Kidney tubule cell (primary cell): ENCODE results near the gene FFAR2.

ENCODE experiments used
- DNase-seq: peaks from one replicate; pipeline ENCODE4 v3.0.0-alpha.2; 2018; ENCODE audit warnings: low spot score

FFAR2 gene

DNA sequence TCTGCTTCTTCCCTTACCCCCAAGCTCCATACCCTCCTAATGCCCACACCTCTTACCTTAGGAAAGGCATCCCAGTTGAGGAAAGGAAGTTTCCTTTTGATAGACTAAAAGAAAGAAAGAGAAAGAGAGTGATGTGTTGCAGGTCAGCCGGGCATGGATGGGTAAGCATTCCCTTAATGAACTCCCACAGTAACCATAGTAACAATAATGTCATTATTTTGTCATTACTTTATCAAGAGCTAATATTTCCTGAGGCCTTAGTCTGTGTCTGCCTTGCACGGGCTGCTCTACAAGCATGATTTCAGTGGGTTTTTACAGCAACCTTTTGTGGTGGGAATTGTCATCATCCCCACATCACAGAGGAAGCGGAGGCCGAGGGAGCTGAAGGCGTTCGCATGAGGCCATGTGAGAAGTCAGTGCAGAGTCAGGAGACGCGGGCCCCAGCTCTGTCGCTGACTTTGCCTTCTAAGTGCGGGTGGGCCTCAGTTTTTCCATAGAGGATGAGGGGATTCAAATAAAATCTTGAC is 39.7 kb downstream of the FFAR2 start:
- no peak for DNase-seq

DNA sequence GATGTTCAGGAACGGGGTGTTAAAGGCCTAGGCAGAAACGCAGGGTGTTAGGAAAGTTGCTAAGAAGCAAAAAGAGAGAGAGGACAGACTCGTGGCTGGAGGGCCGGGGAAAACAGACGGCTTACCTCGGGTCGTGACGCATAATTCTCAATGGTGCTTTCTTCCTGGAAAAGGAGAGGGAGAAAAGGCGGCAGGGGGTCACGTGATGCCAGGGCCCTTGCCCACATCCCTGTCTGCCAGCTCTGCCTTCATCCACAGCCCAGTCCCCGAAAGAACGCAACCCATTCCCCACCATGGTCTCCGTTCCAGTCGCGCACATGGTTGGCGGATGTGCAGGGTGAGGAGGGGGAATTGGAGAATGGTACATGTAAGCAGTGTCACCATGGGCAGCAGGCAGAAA is 40.6 kb downstream of the FFAR2 start:
- no peak for DNase-seq

DNA sequence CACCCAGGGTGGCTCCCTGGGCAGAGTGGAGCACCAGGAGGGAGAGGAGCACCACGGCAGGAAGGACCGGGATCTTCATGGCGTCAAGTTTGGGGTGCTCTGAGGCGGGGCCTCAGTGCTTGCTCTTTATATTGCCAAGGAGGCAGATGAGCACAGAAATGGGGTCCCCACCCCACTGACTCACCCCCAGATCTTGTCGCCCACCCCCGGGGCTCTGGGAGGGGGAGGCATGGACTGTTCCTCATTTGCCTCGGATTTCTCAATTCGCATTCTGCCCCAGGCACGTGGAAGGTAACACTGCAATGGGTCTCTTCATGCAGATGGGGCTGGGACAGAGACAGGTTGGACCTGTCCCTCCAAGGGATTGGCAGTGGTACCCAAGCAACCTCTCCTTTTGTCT is 42.3 kb downstream of the FFAR2 start, which contains the start of gene KRTDAP:
TSS of gene KRTDAP (minus strand) at position 101 of the 400 bp plus-strand sequence. CDS start at position 79, 22 bp downstream.
- DNase-seq: no peak

DNA sequence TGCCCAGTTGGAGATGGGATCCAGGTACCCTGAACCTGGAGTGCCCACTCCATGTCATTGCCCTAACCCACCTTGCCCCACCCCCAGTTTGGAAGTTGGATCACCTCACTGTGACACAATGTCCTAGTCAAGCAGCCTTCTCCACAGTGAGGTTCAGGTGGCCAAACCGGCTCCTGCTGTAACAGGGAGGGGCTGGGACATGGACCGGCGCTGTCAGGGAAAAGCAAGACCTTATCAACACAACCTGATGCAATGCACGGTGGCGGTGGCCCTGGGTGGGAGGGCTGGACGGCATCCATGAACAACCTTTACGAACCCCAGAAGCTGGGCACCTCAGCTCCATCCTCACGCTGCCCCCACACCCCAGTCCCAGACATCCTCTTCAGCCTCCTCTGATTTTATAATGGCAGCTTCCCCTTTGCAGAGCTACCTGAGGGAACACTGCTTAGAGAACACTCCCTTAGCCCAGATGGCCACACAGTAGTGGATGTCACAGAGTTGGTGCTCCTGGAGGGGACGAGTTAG is 43.8 kb downstream of the FFAR2 start:
- DNase-seq: no peak

DNA sequence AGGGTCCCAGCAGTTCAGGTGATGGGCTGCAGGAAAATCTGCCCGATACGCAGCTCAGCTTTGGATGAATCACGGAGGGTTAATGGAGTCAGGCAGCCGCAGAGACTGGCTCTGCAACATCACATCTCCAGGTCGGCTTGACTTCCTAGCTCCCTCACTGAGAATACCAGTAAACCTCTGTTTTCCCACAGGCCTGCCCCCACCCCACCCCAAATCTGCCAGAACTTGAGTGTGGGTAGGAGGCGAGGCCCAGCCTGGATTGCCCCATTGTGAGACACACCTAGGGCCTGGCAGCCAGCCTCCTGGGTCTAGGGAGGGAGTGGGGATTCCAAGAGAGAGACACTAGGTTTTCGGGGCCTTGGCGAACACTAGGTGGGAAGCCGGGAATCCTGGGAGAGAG is 45.9 kb downstream of the FFAR2 start:
- no peak for DNase-seq

DNA sequence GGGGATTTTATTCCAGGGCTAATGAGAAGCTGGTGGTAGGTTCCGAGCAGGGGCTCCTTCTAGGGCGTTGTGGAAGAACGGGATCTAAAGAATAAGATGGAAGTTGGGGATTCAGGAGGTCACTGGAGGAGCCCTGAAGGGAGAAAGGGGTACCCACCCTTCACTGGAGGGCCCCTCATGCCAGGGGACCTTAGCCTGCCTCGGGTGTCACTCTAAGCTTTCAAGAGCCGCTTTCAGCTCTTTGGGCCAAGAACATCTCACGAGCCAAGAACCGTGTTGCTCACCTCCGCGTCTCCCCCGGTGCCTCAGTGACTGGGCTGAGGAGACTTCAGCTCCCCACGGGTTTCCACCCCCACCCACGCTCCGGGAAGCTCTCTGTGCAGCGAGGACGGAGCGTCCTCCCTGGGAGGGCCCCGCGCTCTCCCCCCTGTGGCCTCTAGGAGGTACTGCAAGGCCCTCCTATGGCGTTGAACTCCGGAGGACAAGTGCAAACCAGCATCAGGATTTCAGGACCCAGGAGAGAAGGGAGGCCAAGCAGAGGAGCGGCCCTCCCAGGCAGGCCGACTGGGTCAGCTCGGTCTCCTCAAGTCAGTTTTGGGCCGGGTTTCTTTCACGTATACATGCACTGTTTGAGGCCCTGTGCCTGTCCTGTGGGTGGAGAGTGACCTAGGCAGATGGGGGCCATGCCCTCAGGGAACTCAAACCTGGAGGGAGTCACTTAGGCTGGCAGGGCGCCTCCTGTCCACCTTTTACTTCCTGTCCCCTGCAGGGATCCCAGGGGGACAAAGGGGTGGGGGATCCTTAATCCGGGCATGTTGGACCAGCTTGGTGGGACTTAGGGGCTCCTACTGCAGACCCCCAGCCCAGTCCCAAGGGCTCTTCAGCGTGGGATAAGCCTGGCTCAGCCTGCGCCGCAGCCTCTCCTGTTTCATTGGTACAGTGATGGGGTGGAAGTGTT is 47.3 kb downstream of the FFAR2 start:
- peak; percentile 77 for DNase-seq

DNA sequence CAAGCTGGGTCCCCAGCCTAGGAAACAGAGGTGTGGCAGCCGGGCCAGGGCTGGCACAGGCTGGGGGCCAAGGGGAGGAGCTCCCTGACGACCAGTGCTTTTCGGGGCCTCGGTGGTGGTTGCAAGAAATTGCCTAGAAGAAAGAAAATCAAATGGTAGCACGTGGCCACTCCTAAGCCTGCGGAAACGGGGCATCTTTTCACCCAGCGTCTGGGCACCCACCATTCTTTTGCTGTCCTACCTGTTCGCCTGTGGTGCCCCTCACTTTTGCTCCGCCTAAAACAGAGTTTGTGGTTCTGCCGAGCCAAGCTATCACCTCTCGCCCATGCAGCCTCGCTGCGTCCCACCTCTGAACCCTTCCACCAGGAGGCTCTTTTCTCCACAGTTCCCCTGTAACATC is 49.3 kb downstream of the FFAR2 start:
- no peak for DNase-seq

DNA sequence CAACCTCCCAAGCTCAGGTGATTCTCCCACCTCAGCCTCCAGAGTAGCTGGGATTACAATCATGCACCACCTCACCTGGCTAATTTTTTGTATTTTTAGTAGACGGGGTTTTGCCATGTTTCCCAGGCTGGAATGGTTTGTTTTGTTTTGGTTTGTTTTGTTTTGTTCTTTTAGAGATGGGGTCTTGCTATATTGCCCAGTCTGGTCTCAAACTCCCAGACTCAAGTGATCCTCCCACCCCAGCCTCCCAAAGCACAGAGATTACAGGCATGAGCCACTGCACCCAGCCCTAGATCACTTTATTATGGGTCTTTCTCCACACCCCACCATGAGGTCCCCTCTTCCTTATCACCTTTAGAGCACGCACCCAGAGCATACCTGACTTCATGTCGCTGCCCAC is 50.2 kb downstream of the FFAR2 start:
- DNase-seq: no peak

DNA sequence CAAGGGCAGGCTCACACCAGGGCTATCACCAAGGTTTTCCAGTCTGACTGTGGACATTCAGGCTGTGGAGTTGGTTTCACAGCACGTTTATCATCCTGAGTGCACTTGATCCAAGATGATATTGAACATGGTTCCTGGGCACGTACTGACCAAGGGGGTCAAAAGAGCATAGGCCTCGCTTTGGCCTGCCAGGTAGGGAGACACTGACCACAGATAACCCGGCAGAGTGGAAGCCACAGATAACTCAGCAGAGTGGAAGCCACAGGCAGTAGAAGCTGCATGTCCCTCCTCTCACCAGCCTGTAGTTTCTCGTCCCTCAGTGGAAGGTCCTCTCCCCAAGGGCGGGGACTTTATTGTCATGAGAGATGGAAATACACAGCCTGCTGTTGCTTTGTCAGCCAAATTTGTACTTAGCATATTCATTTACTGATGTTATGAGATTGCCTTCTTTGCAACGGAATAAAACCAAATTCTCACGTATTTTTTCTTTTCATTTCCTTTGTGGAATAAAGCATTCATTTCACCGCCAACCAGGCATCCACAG is 51.0 kb downstream of the FFAR2 start:
- no peak for DNase-seq

DNA sequence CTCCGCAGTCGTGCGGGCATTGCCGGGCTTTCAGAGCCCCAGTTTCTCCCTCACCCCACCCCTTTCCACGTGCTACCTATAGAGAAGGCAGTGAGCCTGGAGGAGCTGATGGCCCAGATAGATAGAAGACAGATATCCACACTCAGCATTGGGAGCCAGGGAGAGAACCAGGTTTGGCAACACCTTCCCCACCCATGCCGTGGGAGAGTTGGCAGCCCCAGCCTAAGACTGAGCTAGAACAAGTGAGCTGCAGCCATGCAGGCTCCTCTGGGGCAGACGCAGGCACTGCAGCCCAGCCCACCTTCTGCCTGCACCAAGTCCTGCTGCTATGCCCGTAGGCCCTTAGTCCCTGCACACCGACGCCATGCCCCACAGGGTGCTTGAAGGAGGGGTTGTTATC is 52.6 kb downstream of the FFAR2 start:
- no peak for DNase-seq
